K562 (cell line): ENCODE data around the gene PAQR6. TPM values are rescaled to one million over a fixed set of nuclear protein-coding genes. Genes with fewer than 3 reads are reported as not detected.

Experiments
- CGGBP1 ChIP-seq: fragments of 250-450 bp; sonication (Bioruptor Pico); IDR thresholded peaks from 2 replicates; pipeline ENCODE4 v1.9.0; 2021; ENCODE audit warnings: mild to moderate bottlenecking
- ETV5 ChIP-seq: sonication (generic); formaldehyde crosslinking; IDR thresholded peaks from 2 replicates; pipeline ENCODE4 v1.4.0; 2020; ENCODE audit warnings: low read depth, mild to moderate bottlenecking, missing genetic modification reagents
- GTF3C2 ChIP-seq: IDR thresholded peaks from 3 replicates; pipeline ENCODE4 v1.6.1; 2011; ENCODE audit warnings: borderline replicate concordance, mild to moderate bottlenecking, moderate library complexity; ENCODE audit not compliant: insufficient read length; ENCODE audit errors: extremely low read depth
- MNT ChIP-seq, 2 experiments: fragments of 450-650 bp; conservative IDR thresholded peaks; 2 replicates each; pipeline ENCODE4 v1.6.1; 2017; ENCODE audit warnings: mild to moderate bottlenecking in 2 of 2, moderate library complexity in 2 of 2
- MTA2 ChIP-seq: fragments of 450-650 bp; IDR thresholded peaks from 2 replicates; pipeline ENCODE4 v1.6.1; 2016; ENCODE audit warnings: low read depth
- MYBL2 ChIP-seq, 2 experiments: fragments of 450-650 bp in 1 of 2; sonication (generic) in 1 of 2; formaldehyde crosslinking in 1 of 2; IDR thresholded peaks; 2 replicates each; pipeline versions ENCODE4 v1.6.1 to v1.8.1; 2017 to 2022; ENCODE audit warnings: borderline replicate concordance in 1 of 2, inconsistent platforms in 1 of 2, low read depth in 1 of 2, mild to moderate bottlenecking in 1 of 2, missing genetic modification reagents in 1 of 2, moderate library complexity in 1 of 2
- NFIX ChIP-seq: fragments of 250-450 bp; sonication (Bioruptor Pico); IDR thresholded peaks from 2 replicates; pipeline ENCODE4 v1.4.0; 2020; ENCODE audit warnings: low read depth, mild to moderate bottlenecking, moderate library complexity
- RREB1 ChIP-seq: fragments of 250-450 bp; sonication (Bioruptor Pico); IDR thresholded peaks from 2 replicates; pipeline ENCODE4 v1.4.0; 2020
- TAF1 ChIP-seq: IDR thresholded peaks from 2 replicates; pipeline ENCODE4 v1.6.1; 2011; ENCODE audit warnings: mild to moderate bottlenecking, low read length, moderate library complexity; ENCODE audit not compliant: insufficient read depth, control insufficient read depth, severe bottlenecking; ENCODE audit errors: extremely low read depth
- TRIM28 ChIP-seq: fragments of 450-650 bp; IDR thresholded peaks from 2 replicates; pipeline ENCODE4 v1.6.1; 2017
- ZBTB7A ChIP-seq: IDR thresholded peaks from 2 replicates; pipeline ENCODE4 v1.6.1; 2011; ENCODE audit warnings: low read depth, mild to moderate bottlenecking, low read length, moderate library complexity, borderline replicate concordance; ENCODE audit not compliant: control insufficient read depth
- ZKSCAN1 ChIP-seq: fragments of 150-350 bp; IDR thresholded peaks from 2 replicates; pipeline ENCODE4 v1.6.1; 2016; ENCODE audit warnings: low read depth, low read length
- ZNF197 ChIP-seq: fragments of 200-800 bp; sonication (Bioruptor generic); IDR thresholded peaks from 2 replicates; pipeline ENCODE4 v1.6.1; 2016; ENCODE audit warnings: low read depth, missing genetic modification characterization, missing compliant biosample characterization
- ZNF639 ChIP-seq, 2 experiments: fragments of 200-800 bp in 1 of 2; sonication (Bioruptor generic) in 1 of 2; sonication (generic) in 1 of 2; formaldehyde crosslinking in 1 of 2; IDR thresholded peaks in 1 of 2; conservative IDR thresholded peaks in 1 of 2; 2 replicates each; pipeline versions ENCODE4 v1.5.0 to v1.6.1; 2016 to 2020; ENCODE audit warnings: missing compliant biosample characterization in 1 of 2, missing genetic modification characterization in 1 of 2, missing genetic modification reagents in 1 of 2
- polyA plus RNA-seq, 8 experiments: library from polyadenylated mRNA; depleted of rRNA in 4 of 8; stranded (reverse) in 5 of 8; unstranded in 3 of 8; fragments of >200 nt; fragmentation: Nextera tagmentation in 2 of 8; fragmentation: Illumina TruSeq in 1 of 8; extraction: Ambion mirVana in 2 of 8; extraction: Trizol in 1 of 8; gene quantifications; 2 replicates each; pipeline versions ENCODE4 v1.2.1 to v1.2.3, GENCODE V29; 2011 to 2014; ENCODE audit warnings: inconsistent platforms in 1 of 8, missing spikeins in 1 of 8
- total RNA-seq, 7 experiments: library from RNA; depleted of rRNA in 6 of 7; stranded (reverse); fragments of >200 nt in 6 of 7; fragmentation: Illumina TruSeq in 2 of 7; extraction: Trizol in 2 of 7; gene quantifications; 2 replicates each; pipeline versions ENCODE4 v1.2.1 to v1.2.3, GENCODE V29; 2011 to 2021; ENCODE audit warnings: low replicate concordance in 1 of 7

Gene PAQR6
- total and polyA plus RNA-seq, 9 of the 15 experiments (the other 6 are each of a cell fraction or from before 2014, with no cell fraction given) = 0.07 to 1.8 (median 0.62) TPM

- peak; percentile 34 for TF ChIP-seq TAF1
- no peak for TF ChIP-seq MYBL2 (IDR thresholded peaks at IDR 0.05; ENCODE audit: low read depth)
- no peak for TF ChIP-seq MYBL2 (CRISPR knock-in tag; IDR thresholded peaks at IDR 0.05; ENCODE audit: borderline replicate concordance)
- TF ChIP-seq MNT (conservative IDR thresholded peaks at IDR 0.05) = peak; percentile 99
- no peak for TF ChIP-seq GTF3C2
- no peak for TF ChIP-seq MTA2
- no peak for TF ChIP-seq RREB1 (CRISPR knock-in tag)
- TF ChIP-seq ZNF639 (CRISPR knock-in tag; conservative IDR thresholded peaks at IDR 0.05 in 1 of 2, IDR thresholded peaks at IDR 0.05 in 1 of 2) = no peak
- no peak for TF ChIP-seq ETV5 (CRISPR knock-in tag)
- TF ChIP-seq TRIM28 = no peak
- TF ChIP-seq ZKSCAN1 = no peak; the same call in 1 of the 2 replicates
- no peak for TF ChIP-seq NFIX
- no peak for TF ChIP-seq ZNF197
- no peak for TF ChIP-seq ZBTB7A
- no peak for TF ChIP-seq CGGBP1
Measured at GRCh38 chr1:156281281-156281680, 33.4 kb upstream of the PAQR6 start (continued).
